Ishikawa (cell line): ENCODE data around the gene MEF2C.

Source experiments
- FOXM1 ChIP-seq: IDR thresholded peaks from 2 replicates; pipeline ENCODE4 v1.6.1; 2012; ENCODE audit warnings: low read depth, borderline replicate concordance
- NFIC ChIP-seq: IDR thresholded peaks from 2 replicates; pipeline ENCODE4 v1.6.1; 2012
- RAD21 ChIP-seq: IDR thresholded peaks from 2 replicates; pipeline ENCODE4 v1.6.1; 2012; ENCODE audit warnings: low read depth
- REST ChIP-seq: IDR thresholded peaks from 2 replicates; pipeline ENCODE4 v1.6.1; 2012; ENCODE audit warnings: low read depth, mild to moderate bottlenecking
- TAF1 ChIP-seq: IDR thresholded peaks from 2 replicates; pipeline ENCODE4 v1.6.1; 2012; ENCODE audit warnings: low read depth, mild to moderate bottlenecking
- TEAD4 ChIP-seq: IDR thresholded peaks from 2 replicates; pipeline ENCODE4 v1.6.1; 2012
- USF1 ChIP-seq: IDR thresholded peaks from 2 replicates; pipeline ENCODE4 v1.6.1; 2012
- ZBTB7A ChIP-seq: IDR thresholded peaks from 2 replicates; pipeline ENCODE4 v1.6.1; 2012; ENCODE audit warnings: low read depth

- TF ChIP-seq FOXM1 (no peak), ZBTB7A (no peak), REST (no peak), USF1 (no peak), TAF1 (no peak), NFIC (no peak), TEAD4 (no peak), RAD21 (no peak)
Measured at GRCh38 chr5:88882276-88883038, 527 bp downstream of the MEF2C start.
